Subcutaneous adipose tissue (tissue), 4 donors: ENCODE measurements around the gene PTPN18. TPM values are rescaled to one million over a fixed set of nuclear protein-coding genes. Genes with fewer than 3 reads are reported as not detected.

ENCODE experiments used
- CTCF ChIP-seq: fragments of 450-650 bp; IDR thresholded peaks from one replicate; pipeline ENCODE4 v1.5.1; 2016; ENCODE audit warnings: low read depth, mild to moderate bottlenecking, control low read depth, antibody characterized with exemption, moderate library complexity
- total RNA-seq, 4 donors: library from RNA; depleted of rRNA; stranded (reverse); fragments of >200 nt; gene quantifications; one replicate each; pipeline ENCODE4 v1.1.0, GENCODE V29; 2016

PTPN18 gene
- total RNA-seq, 4 donors from 2014 or later, result 29.2 to 64.3 (median 58.7) TPM

- TF ChIP-seq CTCF, result no peak
These were observed 31.9 kb downstream of the PTPN18 start for GRCh38 chr2:130387804-130388203.

DNA sequence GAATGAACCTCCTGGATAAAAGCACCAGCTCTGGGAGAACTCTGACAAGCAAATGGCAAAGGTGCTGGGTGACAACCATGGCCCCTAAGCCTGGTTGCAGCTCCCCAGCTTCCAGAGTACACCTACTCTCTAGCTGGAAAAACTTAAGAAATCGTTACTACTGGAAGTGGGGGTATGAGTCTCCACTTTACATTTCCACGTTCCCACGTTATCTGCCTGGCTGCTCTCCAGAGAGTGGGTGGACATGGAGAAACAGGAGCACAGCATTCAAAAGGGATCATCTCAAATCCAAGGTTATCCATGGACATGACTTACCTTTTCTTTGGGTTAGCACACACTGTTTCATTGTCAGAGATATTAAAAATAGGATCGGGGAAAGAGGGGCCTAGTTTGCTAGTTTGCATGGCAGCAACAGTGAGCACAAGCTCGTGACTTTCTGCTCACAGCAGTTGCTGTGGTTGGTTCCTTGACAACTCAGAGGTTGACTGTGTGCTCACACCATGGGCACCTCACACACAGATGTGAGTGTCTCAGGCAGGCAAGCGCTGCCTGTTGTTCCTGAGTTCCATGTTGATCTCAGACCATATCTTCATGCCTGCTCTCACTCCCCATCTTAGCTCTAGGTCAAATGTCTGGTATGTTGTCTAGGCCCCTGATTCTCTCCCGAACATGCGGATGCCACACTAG is 32.5 kb downstream of the PTPN18 start:
- TF ChIP-seq CTCF, result no peak

GRCh38 chr2:130389358-130389757 is 33.5 kb downstream of the PTPN18 start:
- TF ChIP-seq CTCF, result no peak

DNA sequence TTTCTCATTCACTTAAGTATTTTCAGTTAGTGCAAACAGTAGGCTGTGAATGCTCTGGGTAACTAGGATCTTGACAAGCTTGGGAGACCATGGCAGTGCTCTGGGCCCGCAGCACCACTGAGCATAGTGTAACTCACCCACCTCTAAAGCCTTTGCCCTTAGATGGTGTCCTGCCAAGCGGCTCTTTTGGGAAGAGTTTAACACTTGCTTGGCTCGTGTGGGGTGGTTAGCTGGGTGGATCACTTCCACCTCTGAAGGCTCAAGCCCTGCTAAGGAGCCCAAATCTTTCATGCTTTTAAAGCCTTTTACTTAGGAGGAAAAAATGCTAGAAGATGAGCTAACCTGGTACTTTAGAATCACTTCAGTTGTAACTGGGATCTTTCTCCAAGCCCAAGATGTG is 33.9 kb downstream of the PTPN18 start:
- no peak for TF ChIP-seq CTCF

DNA sequence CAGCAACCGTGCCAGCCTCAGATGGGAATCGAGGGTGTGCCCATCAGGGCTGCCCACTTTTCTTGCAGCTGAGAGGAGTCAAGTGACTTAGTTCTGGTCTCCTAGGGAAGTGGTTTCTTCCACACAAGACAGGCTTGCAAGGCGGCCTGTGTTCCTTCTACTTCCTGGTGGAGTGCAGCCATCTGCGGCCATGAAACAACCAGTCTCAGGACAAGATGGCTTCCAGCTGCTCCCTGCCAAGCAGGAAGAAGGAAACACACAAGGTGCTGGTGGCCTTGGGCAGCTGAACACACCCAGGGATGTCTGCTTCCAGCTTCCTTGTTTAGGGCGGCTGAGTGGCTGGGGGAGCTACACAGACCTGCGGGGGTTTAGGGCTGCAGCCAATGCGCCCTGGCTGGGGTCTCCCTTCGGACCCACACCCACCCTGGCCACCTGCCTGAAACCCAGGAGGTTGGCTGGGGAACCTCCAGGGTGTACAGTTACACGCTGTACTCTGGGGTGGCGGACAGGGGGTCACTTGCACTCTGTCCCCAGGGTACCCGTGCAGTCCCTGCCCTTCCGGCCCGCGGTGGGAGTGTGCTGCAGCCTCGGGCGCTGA is 34.7 kb downstream of the PTPN18 start:
- no peak for TF ChIP-seq CTCF

DNA sequence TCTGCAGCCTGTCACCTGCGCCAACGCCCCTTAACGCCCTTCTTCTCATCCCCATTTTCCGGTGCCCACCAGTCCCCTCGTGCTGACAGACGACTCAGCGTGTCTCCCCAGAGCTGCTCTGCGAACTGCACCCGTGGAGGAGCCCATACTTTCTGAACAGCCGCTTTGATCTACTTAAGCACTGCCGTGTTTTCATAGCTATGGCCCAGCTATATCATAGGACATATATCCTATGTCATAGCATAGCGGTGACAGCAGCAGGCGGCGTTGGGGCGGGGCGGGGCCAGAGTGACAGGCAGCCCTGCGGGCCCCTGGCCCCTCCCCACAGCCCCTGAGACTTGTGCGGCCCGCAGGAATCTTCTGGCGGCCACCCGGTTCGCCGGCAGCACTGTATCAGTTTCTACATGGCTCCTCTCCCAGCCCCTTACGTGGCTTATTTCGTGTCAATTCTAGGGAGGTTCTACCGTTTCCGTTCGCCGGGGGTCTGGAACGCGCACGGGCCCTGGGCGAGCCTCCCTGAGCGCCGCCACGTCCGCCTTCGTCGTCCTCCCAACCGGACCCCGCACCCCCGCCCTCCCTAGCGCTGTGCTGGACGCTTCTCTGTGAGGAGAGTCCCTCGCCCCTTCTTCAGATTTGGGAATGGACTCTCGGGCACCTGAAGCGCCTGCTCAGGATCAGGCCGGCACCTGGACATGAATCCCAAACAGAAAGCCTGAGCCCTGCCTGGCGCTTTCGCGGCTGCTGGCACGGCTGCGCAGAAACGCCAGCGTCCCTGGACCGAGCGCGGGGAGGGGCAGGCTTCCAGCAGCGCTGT is 35.4 kb downstream of the PTPN18 start:
- TF ChIP-seq CTCF, result no peak
